Aorta (tissue), 5 donors: ENCODE measurements around the gene KIF4A. TPM values are rescaled to one million over a fixed set of nuclear protein-coding genes. Genes with fewer than 3 reads are reported as not detected.
"Not testable (repeated sequence)": the region's sequence is repeated elsewhere in the genome, so short reads cannot be mapped to it uniquely, and the experiment has no call there.

Source experiments
- ATAC-seq: fragments of 200-7000 bp; cut with Tn5 transposase; one replicate; pipeline ENCODE4 v1.9.1; 2022; ENCODE audit warnings: moderate library complexity; ENCODE audit not compliant: low FRiP score
- DNase-seq, 2 donors: peaks; one replicate each; pipeline ENCODE4 v3.0.0-alpha.2; 2020
- H3K27ac ChIP-seq, 2 donors: one replicate each; pipeline ENCODE4 v1.5.1; 2013; ENCODE audit warnings: low read length in 2 of 2, mild to moderate bottlenecking in 2 of 2, moderate library complexity in 2 of 2, control low read depth in 1 of 2, inconsistent platforms in 1 of 2, low read depth in 1 of 2
- H3K27me3 ChIP-seq, 2 donors: one replicate each; pipeline ENCODE4 v1.6.1; 2013; ENCODE audit warnings: control low read depth in 1 of 2, low read length in 1 of 2, mild to moderate bottlenecking in 1 of 2, moderate library complexity in 1 of 2; ENCODE audit not compliant: insufficient read depth in 2 of 2, control insufficient read depth in 1 of 2
- H3K36me3 ChIP-seq, 2 donors: one replicate each; pipeline ENCODE4 v1.6.1; 2013; ENCODE audit warnings: control low read depth in 1 of 2, low read length in 1 of 2, mild to moderate bottlenecking in 1 of 2; ENCODE audit not compliant: insufficient read depth in 2 of 2, control insufficient read depth in 1 of 2
- H3K4me1 ChIP-seq, 2 donors: one replicate each; pipeline ENCODE4 v1.6.1; 2013; ENCODE audit warnings: low read length in 2 of 2, control low read depth in 1 of 2, mild to moderate bottlenecking in 1 of 2, moderate library complexity in 1 of 2; ENCODE audit not compliant: insufficient read depth in 2 of 2, control insufficient read depth in 1 of 2
- H3K4me3 ChIP-seq, 2 donors: one replicate each; pipeline ENCODE4 v1.5.1; 2013; ENCODE audit warnings: low read length in 2 of 2, control low read depth in 1 of 2, mild to moderate bottlenecking in 1 of 2
- H3K9me3 ChIP-seq: one replicate; pipeline ENCODE4 v1.6.1; 2013; ENCODE audit warnings: mild to moderate bottlenecking, low read length; ENCODE audit not compliant: control insufficient read depth
- WGBS, 2 donors: extraction: QIAGEN DNeasy Blood & Tissue Kit; methylation state at CpG; one replicate each; pipeline ENCODE4 v1.1.7; 2013; 5-methylcytosine and 5-hydroxymethylcytosine counted together
- intact Hi-C, 2 donors: fragments of 100-400 bp; cut with DNase I; formaldehyde crosslinking; loops; one replicate each; pipeline versions ENCODE4 v1.14.2 to v1.15.0; 2022
- polyA plus RNA-seq, 2 donors: library from polyadenylated mRNA; stranded (reverse); fragments of 200-250 nt; gene quantifications; one replicate each; pipeline ENCODE4 v1.2.3, GENCODE V29; 2013
- total RNA-seq, 2 donors: library from RNA; stranded (reverse); fragmentation: NEBNext Ultra II Directional; extraction: Animal tissue kit (Norgen Biotek cat#: 25700); gene quantifications; one replicate each; pipeline ENCODE4 v1.2.1, GENCODE V29; 2021
- donor health status: healthy with polysubstance abuse.
- donor health status: Bipolar disorder and iron deficiency.
- donor health status: DM: no; HTN: no; CAD: no.
- donor health status: DM: no; HTN: no; CAD: no.
- donor health status: DM: yes; HTN: yes; CAD: no.

The KIF4A gene
- total and polyA plus RNA-seq, 4 donors: 0.36 to 0.66 (median 0.39) TPM

- Histone ChIP-seq H3K4me3 (no peak overlapping the region), H3K36me3 (no peaks in the 10 kb centered on the region), H3K27ac (no peak overlapping the region), H3K4me1 (no peaks in the 10 kb centered on the region), H3K27me3 (no peaks in the 10 kb centered on the region), H3K9me3 (no peaks in the 10 kb centered on the region)
- intact Hi-C loops: no loop called here
- no peak for ATAC-seq
- DNase-seq: no peak
- 80 to 96% methylated on average over 4 of the region's 4 CpGs for WGBS, 2 donors
These were observed 32.9 kb downstream of the KIF4A start for GRCh38 chrX:70322784-70323183.

DNA sequence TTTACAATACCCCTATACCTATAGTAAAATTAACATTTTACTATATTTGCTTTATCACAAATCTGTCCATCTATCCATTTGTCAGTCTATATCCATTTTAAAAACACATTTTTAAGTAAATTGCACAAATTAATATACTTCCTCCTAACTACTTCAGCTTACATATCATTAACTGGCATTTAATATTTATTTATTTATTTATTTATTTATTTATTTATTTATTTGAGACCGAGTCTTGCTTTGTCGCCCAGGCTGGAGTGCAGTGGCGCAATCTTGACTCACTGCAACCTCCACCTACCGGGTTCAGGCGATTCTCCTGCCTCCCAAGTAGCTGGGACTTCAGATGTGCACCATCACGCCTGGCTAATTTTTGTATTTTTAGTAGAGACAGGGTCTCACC is 33.7 kb downstream of the KIF4A start:
- H3K4me3 ChIP-seq, H3K36me3 ChIP-seq, H3K27ac ChIP-seq, H3K9me3 ChIP-seq, DNase-seq, intact Hi-C loops, ATAC-seq, H3K4me1 ChIP-seq, H3K27me3 ChIP-seq: not testable (repeated sequence)
- 82 to 96% methylated on average over 6 of the region's 6 CpGs for WGBS, 2 donors

GRCh38 chrX:70324326-70324725 is 34.4 kb downstream of the KIF4A start:
- intact Hi-C loops: no loop called here
- 86 to 93% methylated on average over 2 of the region's 2 CpGs for WGBS, 2 donors

GRCh38 chrX:70331161-70331560 is 41.3 kb downstream of the KIF4A start:
- ATAC-seq (no peak), DNase-seq (no peak)
- 63 to 100% methylated on average over 1 of the region's 1 CpG for WGBS, 2 donors
- H3K27ac ChIP-seq: no peak overlapping the region
- no peaks in the 10 kb centered on the region for H3K9me3 ChIP-seq
- H3K36me3 ChIP-seq: no peaks in the 10 kb centered on the region
- intact Hi-C loops: no loop called here
- H3K27me3 ChIP-seq: no peaks in the 10 kb centered on the region
- H3K4me1 ChIP-seq: no peaks in the 10 kb centered on the region
- no peak overlapping the region for H3K4me3 ChIP-seq

More at GRCh38 chrX:70324326-70324725, 34.4 kb downstream of the KIF4A start:
- H3K27me3 ChIP-seq: no peaks in the 10 kb centered on the region
- DNase-seq (no peak), ATAC-seq (no peak)
- no peak overlapping the region for H3K4me3 ChIP-seq
- H3K36me3 ChIP-seq: no peaks in the 10 kb centered on the region
- no peaks in the 10 kb centered on the region for H3K9me3 ChIP-seq
- no peak overlapping the region for H3K27ac ChIP-seq
- H3K4me1 ChIP-seq: no peaks in the 10 kb centered on the region

GRCh38 chrX:70332600-70332999 is 42.7 kb downstream of the KIF4A start:
- intact Hi-C loops: no loop called here
- H3K27ac ChIP-seq: no peak overlapping the region
- WGBS, 2 donors: 71 to 97% methylated on average over 1 of the region's 1 CpG
- no peaks in the 10 kb centered on the region for H3K36me3 ChIP-seq
- no peaks in the 10 kb centered on the region for H3K4me1 ChIP-seq
- no peaks in the 10 kb centered on the region for H3K9me3 ChIP-seq
- ATAC-seq: no peak
- no peak for DNase-seq
- no peak overlapping the region for H3K4me3 ChIP-seq
- H3K27me3 ChIP-seq: no peaks in the 10 kb centered on the region

- intact Hi-C loops: no loop called here
- Histone ChIP-seq H3K36me3 (no peaks in the 10 kb centered on the region), H3K27me3 (no peaks in the 10 kb centered on the region), H3K9me3 (no peaks in the 10 kb centered on the region), H3K27ac (no peak overlapping the region), H3K4me3 (no peak overlapping the region), H3K4me1 (no peaks in the 10 kb centered on the region)
- DNase-seq (no peak), ATAC-seq (no peak)
These were observed 46.9 kb downstream of the KIF4A start for GRCh38 chrX:70336767-70337166.

DNA sequence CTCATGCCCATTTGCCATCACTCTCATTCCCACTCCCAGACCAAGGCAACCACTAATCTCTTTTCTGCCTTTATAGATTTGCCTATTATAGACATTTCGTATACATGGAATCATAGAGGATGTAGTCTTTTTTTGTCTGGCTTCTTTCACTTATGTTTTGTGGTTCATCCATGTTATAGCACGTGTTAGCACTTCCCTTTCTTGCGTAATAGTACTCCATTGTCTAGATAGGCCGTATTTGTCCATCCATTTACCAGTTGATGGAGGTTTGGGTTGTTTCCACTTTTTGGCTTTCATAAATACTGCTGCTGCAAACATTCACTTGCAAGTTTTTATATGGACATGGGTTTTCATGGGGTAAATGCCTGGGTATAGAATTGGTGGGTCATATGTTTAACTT is 48.4 kb downstream of the KIF4A start:
- no peaks in the 10 kb centered on the region for H3K36me3 ChIP-seq
- H3K4me3 ChIP-seq: no peak overlapping the region
- DNase-seq (no peak), ATAC-seq (no peak)
- H3K27ac ChIP-seq: no peak overlapping the region
- 86 to 97% methylated on average over 4 of the region's 4 CpGs for WGBS, 2 donors
- no peaks in the 10 kb centered on the region for H3K27me3 ChIP-seq
- no peaks in the 10 kb centered on the region for H3K9me3 ChIP-seq
- intact Hi-C loops: no loop called here
- H3K4me1 ChIP-seq: no peaks in the 10 kb centered on the region

DNA sequence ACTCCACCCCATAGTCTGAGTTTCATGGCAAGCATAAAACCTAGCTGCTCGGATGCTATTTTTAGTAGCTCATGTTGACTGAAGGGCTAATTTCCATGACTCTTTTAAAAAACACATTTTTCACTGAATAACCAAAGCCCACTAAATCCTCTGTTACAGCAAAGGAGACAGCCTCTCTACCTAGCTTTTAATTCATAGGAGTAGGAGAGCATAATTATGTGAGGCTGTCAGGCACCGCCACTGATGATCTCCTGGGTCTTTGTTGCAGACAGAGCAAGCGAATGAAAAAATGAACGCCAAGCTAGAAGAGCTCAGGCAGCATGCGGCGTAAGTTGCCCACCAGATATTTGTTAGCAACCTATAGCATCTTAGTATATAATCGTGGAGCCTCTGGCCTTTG is 53.5 kb downstream of the KIF4A start:
- 72% methylated on average over 7 of the region's 7 CpGs for WGBS, 2 donors
- H3K36me3 ChIP-seq: no peaks in the 10 kb centered on the region
- no peak for DNase-seq
- H3K27me3 ChIP-seq: no peaks in the 10 kb centered on the region
- H3K27ac ChIP-seq: no peak overlapping the region
- H3K9me3 ChIP-seq: no peaks in the 10 kb centered on the region
- intact Hi-C loops: no loop called here
- ATAC-seq: no peak
- no peak overlapping the region for H3K4me3 ChIP-seq
- H3K4me1 ChIP-seq: no peaks in the 10 kb centered on the region

DNA sequence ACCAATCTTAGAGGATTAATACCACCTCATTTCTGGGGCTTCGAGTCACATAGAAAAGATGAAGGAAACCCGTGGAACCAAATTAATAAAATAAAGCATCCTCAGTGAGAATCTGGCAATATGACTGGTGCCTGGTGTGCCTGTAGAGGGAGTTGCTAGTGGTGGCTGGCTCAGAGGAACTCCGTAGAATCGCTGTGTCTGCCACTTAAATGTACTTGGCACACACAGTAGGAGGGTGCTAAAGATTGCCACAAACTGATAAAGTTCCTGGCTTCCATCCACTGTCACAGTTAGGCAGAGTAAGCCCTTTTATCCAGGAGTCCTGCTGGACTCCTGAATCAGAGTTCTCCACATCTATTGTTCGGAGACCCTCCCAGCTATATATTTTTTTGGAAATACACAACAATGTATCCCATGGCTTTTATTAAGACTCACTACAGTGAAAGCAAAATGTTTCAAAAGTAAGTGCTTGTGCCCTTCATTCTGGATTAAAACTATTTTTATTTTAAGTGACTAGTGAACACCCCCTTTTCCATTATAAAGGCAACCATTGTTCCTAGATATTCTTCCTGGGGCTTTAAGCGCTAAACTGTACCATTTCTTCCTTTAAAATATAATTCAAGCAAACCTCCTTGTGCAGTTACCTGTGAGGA is 56.6 kb downstream of the KIF4A start:
- WGBS, 2 donors: 64 to 67% methylated on average over 6 of the region's 6 CpGs

More for the DNA sequence above, 56.6 kb downstream of the KIF4A start:
- DNase-seq (no peak), ATAC-seq (no peak)
- no peaks in the 10 kb centered on the region for H3K36me3 ChIP-seq
- H3K4me1 ChIP-seq: no peaks in the 10 kb centered on the region
- no peaks in the 10 kb centered on the region for H3K27me3 ChIP-seq
- no peaks in the 10 kb centered on the region for H3K9me3 ChIP-seq
- no peak overlapping the region for H3K27ac ChIP-seq
- no peak overlapping the region for H3K4me3 ChIP-seq
- intact Hi-C loops: no loop called here
